ENCODE data around the gene ANKEF1. TPM values are rescaled to one million over a fixed set of nuclear protein-coding genes. Genes with fewer than 3 reads are reported as not detected.

Gene ANKEF1
- total RNA-seq, 2 experiments from 2014 or later = 0.45 to 0.58 TPM

GRCh38 chr20:10007747-10008146, 27.0 kb upstream of the ANKEF1 start:
- TF ChIP-seq, protein P1, sequence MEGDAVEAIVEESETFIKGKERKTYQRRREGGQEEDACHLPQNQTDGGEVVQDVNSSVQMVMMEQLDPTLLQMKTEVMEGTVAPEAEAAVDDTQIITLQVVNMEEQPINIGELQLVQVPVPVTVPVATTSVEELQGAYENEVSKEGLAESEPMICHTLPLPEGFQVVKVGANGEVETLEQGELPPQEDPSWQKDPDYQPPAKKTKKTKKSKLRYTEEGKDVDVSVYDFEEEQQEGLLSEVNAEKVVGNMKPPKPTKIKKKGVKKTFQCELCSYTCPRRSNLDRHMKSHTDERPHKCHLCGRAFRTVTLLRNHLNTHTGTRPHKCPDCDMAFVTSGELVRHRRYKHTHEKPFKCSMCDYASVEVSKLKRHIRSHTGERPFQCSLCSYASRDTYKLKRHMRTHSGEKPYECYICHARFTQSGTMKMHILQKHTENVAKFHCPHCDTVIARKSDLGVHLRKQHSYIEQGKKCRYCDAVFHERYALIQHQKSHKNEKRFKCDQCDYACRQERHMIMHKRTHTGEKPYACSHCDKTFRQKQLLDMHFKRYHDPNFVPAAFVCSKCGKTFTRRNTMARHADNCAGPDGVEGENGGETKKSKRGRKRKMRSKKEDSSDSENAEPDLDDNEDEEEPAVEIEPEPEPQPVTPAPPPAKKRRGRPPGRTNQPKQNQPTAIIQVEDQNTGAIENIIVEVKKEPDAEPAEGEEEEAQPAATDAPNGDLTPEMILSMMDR (IDR thresholded peaks at IDR 0.05) = no peak
- Mint-ChIP-seq H3K4me1 (ENCODE audit: low read depth) (no peaks in the 10 kb centered on the region), H3K27ac (no peak overlapping the region), H3K4me3 (no peak overlapping the region), H3K9me3 (no peaks in the 10 kb centered on the region), H3K36me3 (ENCODE audit: low read depth) (no peaks in the 10 kb centered on the region), H3K27me3 (no peaks in the 10 kb centered on the region)
- ATAC-seq = no peak
- intact Hi-C loops (cut with micrococcal nuclease) = no loop called here
- POLR2A ChIA-PET = no interaction called here
- CTCF ChIA-PET = no interaction called here
- no peak for DNase-seq

DNA sequence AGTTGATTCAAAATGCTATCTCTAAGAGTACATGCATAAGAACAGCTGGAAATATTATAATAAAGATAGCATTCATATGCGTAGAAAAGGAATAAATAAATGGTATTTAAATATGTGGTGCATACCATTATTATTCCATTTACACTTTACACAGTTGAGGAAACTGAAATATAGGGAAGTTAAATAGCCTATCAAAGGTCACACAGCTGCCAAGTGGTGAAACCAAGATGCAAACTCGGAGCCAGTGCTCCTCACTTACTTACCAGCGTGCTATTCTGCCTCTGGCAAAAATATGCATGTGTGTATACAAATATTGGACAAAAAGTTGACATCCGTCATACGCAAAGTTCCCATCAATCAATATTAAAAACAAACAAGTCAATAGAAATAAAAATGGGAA, 22.3 kb upstream of the ANKEF1 start:
- ATAC-seq (no peak), DNase-seq (no peak)
- Mint-ChIP-seq H3K27ac (no peak overlapping the region), H3K27me3 (peaks cover 1% of the 10 kb centered on the region), H3K4me3 (no peak overlapping the region), H3K4me1 (ENCODE audit: low read depth) (no peaks in the 10 kb centered on the region), H3K9me3 (no peaks in the 10 kb centered on the region), H3K36me3 (ENCODE audit: low read depth) (no peaks in the 10 kb centered on the region)
- intact Hi-C loops (cut with micrococcal nuclease) = no loop called here
- ChIA-PET POLR2A (no interaction called here), CTCF (no interaction called here)
- TF ChIP-seq, protein P1 (IDR thresholded peaks at IDR 0.05) = no peak

GRCh38 chr20:10014431-10014830, 20.4 kb upstream of the ANKEF1 start:
- Mint-ChIP-seq H3K4me1 (ENCODE audit: low read depth) (no peaks in the 10 kb centered on the region), H3K4me3 (no peak overlapping the region), H3K27ac (no peak overlapping the region), H3K9me3 (no peaks in the 10 kb centered on the region), H3K36me3 (ENCODE audit: low read depth) (no peaks in the 10 kb centered on the region), H3K27me3 (peaks cover 6% of the 10 kb centered on the region)
- TF ChIP-seq, protein P1 (IDR thresholded peaks at IDR 0.05) = no peak
- intact Hi-C loops (cut with micrococcal nuclease) = no loop called here
- CTCF ChIA-PET = no interaction called here
- POLR2A ChIA-PET = no interaction called here
- DNase-seq (no peak), ATAC-seq (no peak)

DNA sequence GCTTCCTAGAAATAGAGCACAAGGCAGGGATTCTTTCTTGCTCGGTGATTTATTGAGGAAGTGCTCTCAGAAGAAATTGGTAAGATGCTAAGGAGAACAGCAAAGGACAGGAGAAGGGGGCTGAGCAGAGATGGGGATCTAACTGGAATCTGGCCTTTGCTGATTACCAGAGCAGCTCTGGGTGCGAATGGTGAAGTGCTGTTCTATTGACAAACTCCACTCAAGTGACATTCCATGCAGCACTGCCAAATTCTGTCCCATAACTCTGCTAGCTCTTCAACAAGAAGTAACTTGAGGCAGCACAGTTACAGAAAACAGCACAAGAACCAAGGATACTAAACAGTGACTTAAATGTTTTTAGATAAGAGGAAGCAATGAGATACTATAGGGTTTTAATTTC, 13.8 kb upstream of the ANKEF1 start:
- H3K36me3 Mint-ChIP-seq (ENCODE audit: low read depth) = no peaks in the 10 kb centered on the region
- intact Hi-C loops (cut with micrococcal nuclease) = no loop called here
- no peak overlapping the region for H3K4me3 Mint-ChIP-seq
- no peak overlapping the region for H3K27ac Mint-ChIP-seq
- DNase-seq (no peak), ATAC-seq (no peak)
- ChIA-PET CTCF (no interaction called here), POLR2A (no interaction called here)
- H3K9me3 Mint-ChIP-seq = no peaks in the 10 kb centered on the region
- H3K4me1 Mint-ChIP-seq (ENCODE audit: low read depth) = no peaks in the 10 kb centered on the region
- TF ChIP-seq, protein P1 (IDR thresholded peaks at IDR 0.05) = no peak
- peaks cover 29% of the 10 kb centered on the region for H3K27me3 Mint-ChIP-seq

DNA sequence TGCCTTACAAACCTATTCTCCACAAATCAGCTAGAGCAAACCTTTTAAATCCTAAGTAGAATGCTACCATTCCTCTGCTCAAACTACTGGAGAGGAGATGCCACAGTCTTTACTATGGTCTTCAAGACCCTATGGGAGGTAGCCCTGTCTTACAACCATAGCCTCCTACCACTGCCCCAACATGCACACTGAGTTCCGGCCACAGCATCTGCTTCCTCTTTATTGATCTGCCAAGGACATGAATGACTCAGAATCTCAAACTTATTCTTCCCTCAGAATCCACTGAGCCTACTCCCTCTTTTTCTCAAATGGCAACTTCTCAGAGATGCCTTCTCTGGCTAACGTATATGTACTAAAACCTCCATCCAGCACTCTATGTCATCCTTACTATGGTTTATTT, 12.2 kb upstream of the ANKEF1 start:
- peaks cover 1% of the 10 kb centered on the region for H3K9me3 Mint-ChIP-seq
- no peak overlapping the region for H3K27ac Mint-ChIP-seq
- CTCF ChIA-PET = no interaction called here
- ATAC-seq (no peak), DNase-seq (no peak)
- intact Hi-C loops (cut with micrococcal nuclease) = no loop called here
- TF ChIP-seq, protein P1 (IDR thresholded peaks at IDR 0.05) = no peak
- H3K27me3 Mint-ChIP-seq = peaks cover 35% of the 10 kb centered on the region
- H3K4me1 Mint-ChIP-seq (ENCODE audit: low read depth) = no peaks in the 10 kb centered on the region
- no peak overlapping the region for H3K4me3 Mint-ChIP-seq
- no peaks in the 10 kb centered on the region for H3K36me3 Mint-ChIP-seq (ENCODE audit: low read depth)
- POLR2A ChIA-PET = no interaction called here

All from activated CD8-positive, alpha-beta T cell treated with anti-CD3 and anti-CD28 coated beads for 36 hours (primary cell).